H1 (cell line): ENCODE measurements around the gene RTF1. TPM values are rescaled to one million over a fixed set of nuclear protein-coding genes. Genes with fewer than 3 reads are reported as not detected.

ENCODE experiments used
- CTCF ChIA-PET: fragments of 300-600 bp; sonication (Branson Sonifier 250); formaldehyde crosslinking; loops from one replicate; lab custom pipeline; 2021; ENCODE audit not compliant: partially characterized antibody; lab: Charles Lee
- POLR2A ChIA-PET: fragments of 300-600 bp; sonication (Branson Sonifier 250); formaldehyde crosslinking; loops from one replicate; lab custom pipeline; 2021; ENCODE audit warnings: inconsistent platforms; ENCODE audit not compliant: partially characterized antibody; lab: Charles Lee
- DNase-seq, 2 experiments: peaks; one replicate each; pipeline versions ENCODE4 v3.0.0 to v3.0.0-alpha.2; 2010 to 2022; ENCODE audit warnings: low spot score in 2 of 2, low read depth in 1 of 2, mixed read lengths in 1 of 2
- FAIRE-seq: peaks from 2 replicates; lab custom pipeline; 2011; peaks lifted over from hg19 to GRCh38; lab: Jason Lieb, UNC
- H2AFZ ChIP-seq: 2 replicates; pipeline ENCODE4 v1.8.1; 2012; ENCODE audit warnings: low read length, inconsistent platforms
- H2AK5ac ChIP-seq: 2 replicates; pipeline ENCODE4 v1.6.1; 2013; ENCODE audit warnings: low read depth, low read length
- H2BK120ac ChIP-seq: replicated peaks from 2 replicates; pipeline ENCODE3; 2013; ENCODE audit warnings: low read depth, low read length, inconsistent platforms
- H2BK12ac ChIP-seq: 2 replicates; pipeline ENCODE4 v1.6.1; 2013; ENCODE audit warnings: low read depth, low read length
- H2BK15ac ChIP-seq: 2 replicates; pipeline ENCODE4 v1.6.1; 2013; ENCODE audit warnings: low read length
- H2BK20ac ChIP-seq: 2 replicates; pipeline ENCODE4 v1.6.1; 2013; ENCODE audit warnings: low read length
- H2BK5ac ChIP-seq: 2 replicates; pipeline ENCODE4 v1.6.1; 2013; ENCODE audit warnings: low read depth, low read length
- H3K14ac ChIP-seq: 2 replicates; pipeline ENCODE4 v1.6.1; 2013; ENCODE audit warnings: inconsistent platforms; ENCODE audit not compliant: insufficient read length
- H3K18ac ChIP-seq: 2 replicates; pipeline ENCODE4 v1.6.1; 2013; ENCODE audit warnings: low read length; ENCODE audit errors: extremely low read depth
- H3K23ac ChIP-seq: 2 replicates; pipeline ENCODE4 v1.6.1; 2013; ENCODE audit warnings: inconsistent platforms; ENCODE audit not compliant: insufficient read length
- H3K23me2 ChIP-seq: 2 replicates; pipeline ENCODE4 v1.6.1; 2013; ENCODE audit warnings: low read depth, low read length
- H3K27ac ChIP-seq: 2 replicates; pipeline ENCODE4 v1.6.1; 2011; ENCODE audit warnings: low read depth, low read length, inconsistent platforms
- H3K27me3 ChIP-seq, 4 experiments: replicated peaks in 1 of 4; 1 replicate in 1 of 4; 2 replicates in 3 of 4; pipeline versions ENCODE4 v1.6.1 to v1.8.1; 2011 to 2013; ENCODE audit warnings: low read length in 3 of 4, mild to moderate bottlenecking in 3 of 4, inconsistent platforms in 2 of 4, mixed read lengths in 2 of 4, moderate library complexity in 1 of 4; ENCODE audit not compliant: control insufficient read depth in 3 of 4, insufficient read depth in 3 of 4; ENCODE audit errors: extremely low read depth in 1 of 4
- H3K36me3 ChIP-seq, 4 experiments: 2 replicates each; pipeline versions ENCODE4 v1.6.1 to v1.8.1; 2011 to 2013; ENCODE audit warnings: mild to moderate bottlenecking in 4 of 4, low read length in 3 of 4, moderate library complexity in 2 of 4, control low read depth in 1 of 4, inconsistent platforms in 1 of 4; ENCODE audit not compliant: insufficient read depth in 4 of 4, control insufficient read depth in 2 of 4
- H3K4ac ChIP-seq: replicated peaks from 2 replicates; pipeline ENCODE3; 2013; ENCODE audit warnings: low read length, low read depth, mixed read lengths, inconsistent platforms; ENCODE audit not compliant: insufficient read length
- H3K4me1 ChIP-seq, 4 experiments: replicated peaks in 1 of 4; 1 replicate in 1 of 4; 2 replicates in 3 of 4; pipeline versions ENCODE4 v1.6.1 to v1.8.1; 2011 to 2013; ENCODE audit warnings: low read length in 3 of 4, inconsistent platforms in 2 of 4, mixed read lengths in 1 of 4; ENCODE audit not compliant: insufficient read depth in 4 of 4, control insufficient read depth in 3 of 4
- H3K4me2 ChIP-seq, 2 experiments: 2 replicates each; pipeline versions ENCODE4 v1.6.1 to v1.8.1; 2011 to 2013; ENCODE audit warnings: low read depth in 2 of 2, low read length in 2 of 2, control low read depth in 1 of 2, inconsistent platforms in 1 of 2, mild to moderate bottlenecking in 1 of 2; ENCODE audit not compliant: insufficient read depth in 1 of 2
- H3K4me3 ChIP-seq, 4 experiments: fragments of 200-600, 300-600 bp in 1 of 4; sonication (generic), shearing (Covaris generic), sonication (Bioruptor Twin) in 1 of 4; 2 replicates each; pipeline versions ENCODE4 v1.5.1 to v1.8.1; 2011 to 2016; ENCODE audit warnings: low read length in 4 of 4, low read depth in 3 of 4, control low read depth in 2 of 4, inconsistent platforms in 2 of 4, mild to moderate bottlenecking in 2 of 4, mixed read lengths in 1 of 4, moderate library complexity in 1 of 4; ENCODE audit not compliant: insufficient read depth in 2 of 4; ENCODE audit errors: extremely low read depth in 1 of 4
- H3K56ac ChIP-seq: replicated peaks from 2 replicates; pipeline ENCODE3; 2013; ENCODE audit warnings: low read depth, mild to moderate bottlenecking, mixed read lengths, low read length, inconsistent platforms; ENCODE audit not compliant: insufficient read length
- H3K79me1 ChIP-seq: 2 replicates; pipeline ENCODE4 v1.6.1; 2013; ENCODE audit warnings: low read depth, low read length, control low read depth
- H3K79me2 ChIP-seq, 2 experiments: 2 replicates each; pipeline versions ENCODE4 v1.6.1 to v1.8.1; 2012 to 2013; ENCODE audit warnings: low read length in 2 of 2, mild to moderate bottlenecking in 2 of 2, inconsistent platforms in 1 of 2; ENCODE audit not compliant: insufficient read depth in 2 of 2, control insufficient read depth in 1 of 2
- H3K9ac ChIP-seq, 4 experiments: replicated peaks in 1 of 4; 1 replicate in 1 of 4; 2 replicates in 3 of 4; pipeline versions ENCODE4 v1.6.1 to v1.8.1; 2011 to 2013; ENCODE audit warnings: low read depth in 3 of 4, low read length in 3 of 4, control low read depth in 2 of 4, mild to moderate bottlenecking in 2 of 4, moderate library complexity in 2 of 4, inconsistent platforms in 1 of 4; ENCODE audit errors: extremely low read depth in 1 of 4
- H3K9me3 ChIP-seq, 2 experiments: 2 replicates each; pipeline versions ENCODE4 v1.6.1 to v1.8.1; 2012 to 2013; ENCODE audit warnings: mild to moderate bottlenecking in 2 of 2, moderate library complexity in 2 of 2, control low read depth in 1 of 2, inconsistent platforms in 1 of 2, low read depth in 1 of 2, low read length in 1 of 2, mixed read lengths in 1 of 2; ENCODE audit not compliant: insufficient read depth in 2 of 2
- H4K20me1 ChIP-seq, 2 experiments: replicated peaks in 1 of 2; 2 replicates each; pipeline versions ENCODE3 to v1.8.1; 2011 to 2013; ENCODE audit warnings: inconsistent platforms in 2 of 2, low read length in 2 of 2, mild to moderate bottlenecking in 1 of 2; ENCODE audit not compliant: insufficient read depth in 2 of 2, control insufficient read depth in 1 of 2
- H4K5ac ChIP-seq: 2 replicates; pipeline ENCODE4 v1.6.1; 2013; ENCODE audit warnings: low read length, low read depth, mixed read lengths, inconsistent platforms; ENCODE audit not compliant: insufficient read length
- H4K8ac ChIP-seq: 2 replicates; pipeline ENCODE4 v1.8.0; 2013; ENCODE audit warnings: mild to moderate bottlenecking, moderate library complexity, low read length, inconsistent platforms; ENCODE audit not compliant: insufficient read depth; ENCODE audit errors: extremely low read depth
- H4K91ac ChIP-seq: replicated peaks from 2 replicates; pipeline ENCODE3; 2013; ENCODE audit warnings: low read length, mixed read lengths, inconsistent platforms; ENCODE audit not compliant: insufficient read length
- GTF2F1 ChIP-seq: IDR thresholded peaks from 2 replicates; pipeline ENCODE4 v1.6.1; 2012; ENCODE audit warnings: low read depth, low read length, improper control_type of control experiment, borderline replicate concordance
- TAF1 ChIP-seq: IDR thresholded peaks from 2 replicates; pipeline ENCODE4 v1.6.1; 2011; ENCODE audit warnings: mild to moderate bottlenecking, low read depth, low read length
- WGBS, 2 experiments: shearing (Covaris generic) in 1 of 2; methylation state at CpG; one replicate each; pipeline versions ENCODE4 v1.1.6 to v1.1.7; 2013 to 2015; ENCODE audit warnings: low lambda C conversion rate in 2 of 2, mixed read lengths in 2 of 2, inconsistent platforms in 1 of 2, low coverage in 1 of 2, missing lambda C conversion rate in 1 of 2; ENCODE audit not compliant: insufficient replicate concordance in 2 of 2, insufficient coverage in 1 of 2, insufficient read length in 1 of 2; ENCODE audit errors: extremely low coverage in 1 of 2, missing lambda C conversion rate in 1 of 2; 5-methylcytosine and 5-hydroxymethylcytosine counted together
- polyA plus RNA-seq, 7 experiments: library from polyadenylated mRNA; depleted of rRNA in 3 of 7; stranded (reverse) in 5 of 7; unstranded in 2 of 7; fragments of >200 nt in 5 of 7; fragments of 200-250 nt in 2 of 7; gene quantifications; 1 replicate in 5 of 7; 2 replicates in 1 of 7; 4 replicates in 1 of 7; pipeline versions ENCODE4 v1.2.1 to v1.2.3, GENCODE V29; 2011 to 2013; ENCODE audit warnings: missing spikeins in 2 of 7, mixed read lengths in 2 of 7
- total RNA-seq: library from RNA; stranded (reverse); fragmentation: NEBNext Ultra II Directional; extraction: Animal tissue kit (Norgen Biotek cat#: 25700); gene quantifications from 2 replicates; pipeline ENCODE4 v1.2.1, GENCODE V29; 2021

RTF1 gene
- total and polyA plus RNA-seq, 2 of the 8 experiments (the other 6 are each of a cell fraction or from before 2014, with no cell fraction given), result 22.6 to 47.7 TPM

GRCh38 chr15:41490355-41490754 lies 73.5 kb downstream of the RTF1 start:
- DNase-seq, result no peak
- H3K9ac ChIP-seq, result no peak overlapping the region
- TF ChIP-seq GTF2F1 (no peak), TAF1 (no peak)

More at GRCh38 chr15:41490355-41490754, 73.5 kb downstream of the RTF1 start:
- H4K20me1 ChIP-seq, result peaks cover 0 to 6% of the 10 kb centered on the region in 2 experiments
- H3K4me2 ChIP-seq, result no peak overlapping the region
- no peak for FAIRE-seq
- H2BK20ac ChIP-seq, result no peak overlapping the region
- no peak overlapping the region for H2AK5ac ChIP-seq
- H4K8ac ChIP-seq, result no peak overlapping the region
- H2BK120ac ChIP-seq, result no peak overlapping the region
- no peak overlapping the region for H2BK12ac ChIP-seq
- H3K36me3 ChIP-seq, result peaks cover 0 to 5% (median 0%) of the 10 kb centered on the region in 4 experiments; a peak in 1 of 8 replicates
- ChIA-PET CTCF (interaction anchor here (0.8 to 0.9 kb wide), 2 partner anchors 17 to 25 kb away, joined by 3 read pairs; no protein-coding TSS in a partner anchor), POLR2A (interaction anchor here (1.2 kb wide), 1 partner anchor 23 kb away, joined by 3 read pairs; the partner anchor contains the start of gene LTK)
- H2BK15ac ChIP-seq, result no peak overlapping the region
- peaks cover 0 to 10% (median 6%) of the 10 kb centered on the region in 4 experiments; a peak in 6 of 7 replicates for H3K4me1 ChIP-seq
- no peak overlapping the region for H3K14ac ChIP-seq
- no peak overlapping the region for H3K4me3 ChIP-seq
- no peaks in the 10 kb centered on the region for H3K9me3 ChIP-seq
- no peak overlapping the region for H3K18ac ChIP-seq
- H2AFZ ChIP-seq, result no peak overlapping the region
- H3K79me2 ChIP-seq, result no peaks in the 10 kb centered on the region
- H3K23ac ChIP-seq, result no peak overlapping the region
- H3K23me2 ChIP-seq, result peaks cover 21% of the 10 kb centered on the region; the same call in 1 of the 2 replicates
- no peak overlapping the region for H4K5ac ChIP-seq
- 83% methylated on average over 4 of the region's 4 CpGs; no CpG with 5 or more reads in 1 of the 2 experiments for WGBS, 2 experiments
- peaks cover 32 to 48% (median 45%) of the 10 kb centered on the region in 4 experiments for H3K27me3 ChIP-seq
- H4K91ac ChIP-seq, result no peak overlapping the region
- H3K79me1 ChIP-seq, result no peaks in the 10 kb centered on the region
- no peak overlapping the region for H2BK5ac ChIP-seq
- H3K27ac ChIP-seq, result no peak overlapping the region
- H3K56ac ChIP-seq, result no peak overlapping the region
- H3K4ac ChIP-seq, result no peak overlapping the region
